ENCODE results near the gene ANAPC2.

ANAPC2 gene

GRCh38 chr9:137169896-137170358, 18.4 kb downstream of the ANAPC2 start, which contains the start of gene LRRC26:
LRRC26 (minus strand) TSS chr9:137170051; CDS start chr9:137169943, 108 bp downstream.
- no peak within 1 kb of the TSS for H2AFZ ChIP-seq (ENCODE audit: low read length)
- peak within 1 kb of the TSS; percentile 72; the same call in 1 of the 2 replicates for H3K4me2 ChIP-seq (ENCODE audit: low read depth, low read length)
- H3K9me3 ChIP-seq (replicated peaks; ENCODE audit: insufficient read depth, low read length): no peaks in the 10 kb centered on the region
- no peaks in the 10 kb centered on the region for H3K36me3 ChIP-seq (replicated peaks; ENCODE audit: insufficient read depth, low read length)
- no peaks in the 10 kb centered on the region for H3K79me2 ChIP-seq (ENCODE audit: low read length)
- H3F3A ChIP-seq (ENCODE audit: insufficient read depth, low read length): no peaks in the 10 kb centered on the region
- H3K4me1 ChIP-seq (ENCODE audit: low read length): no peaks in the 10 kb centered on the region
- peak within 1 kb of the TSS; percentile 41; the same call in 1 of the 2 replicates for H3K4me3 ChIP-seq (ENCODE audit: low read length)
- H3K9ac ChIP-seq (ENCODE audit: low read length): no peak within 1 kb of the TSS
- DNase-seq: no peak
- H3K9me2 ChIP-seq (replicated peaks; ENCODE audit: insufficient read depth, low read length): no peaks in the 10 kb centered on the region
- no peak within 1 kb of the TSS for H3K27ac ChIP-seq (ENCODE audit: low read length)
- no peak for TF ChIP-seq CTCF (IDR thresholded peaks at IDR 0.05; ENCODE audit: low read length)
- no peak for TF ChIP-seq EZH2phosphoT487 (IDR thresholded peaks at IDR 0.05; ENCODE audit: low read length)
- no peak for TF ChIP-seq EZH2 (optimal IDR thresholded peaks at IDR 0.05; ENCODE audit: low read depth, low read length)
- peaks cover 72% of the 10 kb centered on the region for H3K27me3 ChIP-seq (replicated peaks; ENCODE audit: insufficient read depth, low read length)
- no peaks in the 10 kb centered on the region for H4K20me1 ChIP-seq (ENCODE audit: insufficient read depth, low read length)

GRCh38 chr9:137168904-137169856, 19.2 kb downstream of the ANAPC2 start:
- peaks cover 79% of the 10 kb centered on the region for H3K27me3 ChIP-seq (replicated peaks; ENCODE audit: insufficient read depth, low read length)
- H3K4me1 ChIP-seq (ENCODE audit: low read length): no peaks in the 10 kb centered on the region
- no peaks in the 10 kb centered on the region for H3F3A ChIP-seq (ENCODE audit: insufficient read depth, low read length)
- no peak overlapping the region for H3K27ac ChIP-seq (ENCODE audit: low read length)
- peak; percentile 50 for DNase-seq
- no peaks in the 10 kb centered on the region for H3K36me3 ChIP-seq (replicated peaks; ENCODE audit: insufficient read depth, low read length)
- TF ChIP-seq EZH2phosphoT487 (IDR thresholded peaks at IDR 0.05; ENCODE audit: low read length): no peak
- no peak for TF ChIP-seq CTCF (IDR thresholded peaks at IDR 0.05; ENCODE audit: low read length)
- TF ChIP-seq EZH2 (optimal IDR thresholded peaks at IDR 0.05; ENCODE audit: low read depth, low read length): no peak
- peak overlapping the region; percentile 41; the same call in 1 of the 2 replicates for H3K4me3 ChIP-seq (ENCODE audit: low read length)
- no peaks in the 10 kb centered on the region for H4K20me1 ChIP-seq (ENCODE audit: insufficient read depth, low read length)
- H3K4me2 ChIP-seq (ENCODE audit: low read depth, low read length): peak overlapping the region; percentile 72; the same call in 1 of the 2 replicates
- no peak overlapping the region for H3K9ac ChIP-seq (ENCODE audit: low read length)
- no peaks in the 10 kb centered on the region for H3K79me2 ChIP-seq (ENCODE audit: low read length)
- H2AFZ ChIP-seq (ENCODE audit: low read length): no peak overlapping the region
- no peaks in the 10 kb centered on the region for H3K9me2 ChIP-seq (replicated peaks; ENCODE audit: insufficient read depth, low read length)
- no peaks in the 10 kb centered on the region for H3K9me3 ChIP-seq (replicated peaks; ENCODE audit: insufficient read depth, low read length)

GRCh38 chr9:137168573-137168903, 19.8 kb downstream of the ANAPC2 start:
- Histone ChIP-seq H3K4me1 (ENCODE audit: low read length) (no peaks in the 10 kb centered on the region), H3K4me2 (ENCODE audit: low read depth, low read length) (peak overlapping the region; percentile 72; the same call in 1 of the 2 replicates), H3K79me2 (ENCODE audit: low read length) (no peaks in the 10 kb centered on the region), H3K9me2 (replicated peaks; ENCODE audit: insufficient read depth, low read length) (no peaks in the 10 kb centered on the region), H4K20me1 (ENCODE audit: insufficient read depth, low read length) (no peaks in the 10 kb centered on the region), H3K27ac (ENCODE audit: low read length) (no peak overlapping the region), H3K27me3 (replicated peaks; ENCODE audit: insufficient read depth, low read length) (peaks cover 86% of the 10 kb centered on the region), H3K9ac (ENCODE audit: low read length) (no peak overlapping the region), H3K36me3 (replicated peaks; ENCODE audit: insufficient read depth, low read length) (no peaks in the 10 kb centered on the region), H2AFZ (ENCODE audit: low read length) (no peak overlapping the region), H3K9me3 (replicated peaks; ENCODE audit: insufficient read depth, low read length) (no peaks in the 10 kb centered on the region), H3K4me3 (ENCODE audit: low read length) (no peak overlapping the region; the same call in 1 of the 2 replicates), H3F3A (ENCODE audit: insufficient read depth, low read length) (no peaks in the 10 kb centered on the region)
- TF ChIP-seq CTCF (IDR thresholded peaks at IDR 0.05; ENCODE audit: low read length) (no peak), EZH2phosphoT487 (IDR thresholded peaks at IDR 0.05; ENCODE audit: low read length) (no peak), EZH2 (optimal IDR thresholded peaks at IDR 0.05; ENCODE audit: low read depth, low read length) (no peak)
- no peak for DNase-seq

Data from MM.1S (cell line).